Activated CD8-positive, alpha-beta memory T cell treated with anti-CD3 and anti-CD28 coated beads for 48 hours (primary cell): ENCODE data around the gene SPSB2.
"Not testable (repeated sequence)": the region's sequence is repeated elsewhere in the genome, so short reads cannot be mapped to it uniquely, and the experiment has no call there.

Source experiments
- DNase-seq, 3 experiments: peaks; one replicate each; pipeline ENCODE4 v3.0.0-alpha.2; 2020; ENCODE audit warnings: low read depth in 2 of 3, low spot score in 2 of 3

The SPSB2 gene

GRCh38 chr12:6902448-6902847, 29.3 kb upstream of the SPSB2 start:
- DNase-seq = no peak

- no peak for DNase-seq
Observed at GRCh38 chr12:6899837-6900519, 26.9 kb upstream of the SPSB2 start.

GRCh38 chr12:6899427-6899826, 26.3 kb upstream of the SPSB2 start:
- no peak for DNase-seq

GRCh38 chr12:6896846-6897435, 23.8 kb upstream of the SPSB2 start:
- no peak for DNase-seq

- no peak for DNase-seq
Observed at GRCh38 chr12:6894321-6894720, 21.2 kb upstream of the SPSB2 start.

GRCh38 chr12:6892683-6893082, 19.6 kb upstream of the SPSB2 start:
- not testable (repeated sequence) for DNase-seq

GRCh38 chr12:6891646-6892001, 18.5 kb upstream of the SPSB2 start:
- DNase-seq = no peak

GRCh38 chr12:6890789-6891645, 17.9 kb upstream of the SPSB2 start:
- peak; percentile 93 to 98 (median 97) for DNase-seq

GRCh38 chr12:6889775-6890573, 16.9 kb upstream of the SPSB2 start:
- DNase-seq = not testable (repeated sequence)

GRCh38 chr12:6888794-6889193, 15.7 kb upstream of the SPSB2 start:
- DNase-seq = not testable (repeated sequence)

GRCh38 chr12:6888360-6888759, 15.3 kb upstream of the SPSB2 start:
- no peak for DNase-seq

- DNase-seq = no peak
Observed at GRCh38 chr12:6887460-6887859, 14.4 kb upstream of the SPSB2 start.

- not testable (repeated sequence) for DNase-seq
Observed at GRCh38 chr12:6886206-6886999, 13.3 kb upstream of the SPSB2 start.

- DNase-seq = no peak
Observed at GRCh38 chr12:6884539-6884938, 11.4 kb upstream of the SPSB2 start.

GRCh38 chr12:6883683-6884082, 10.6 kb upstream of the SPSB2 start:
- DNase-seq = no peak

GRCh38 chr12:6883252-6883651, 10.1 kb upstream of the SPSB2 start:
- DNase-seq = no peak

GRCh38 chr12:6879824-6880223, 6.7 kb upstream of the SPSB2 start:
- DNase-seq = not testable (repeated sequence)

GRCh38 chr12:6874015-6874368, 889 bp upstream of the SPSB2 start:
- DNase-seq = not testable (repeated sequence)

- peak; percentile 65 to 91 (median 72) for DNase-seq
Observed at GRCh38 chr12:6872073-6873048, 742 bp downstream of the SPSB2 start.
